Erythroblast (primary cell): ENCODE results near the gene MLIP.

Source experiments
- GATA1 ChIP-seq: IDR thresholded peaks from 2 replicates; pipeline ENCODE4 v1.6.1; 2011; ENCODE audit warnings: low read depth, mild to moderate bottlenecking, control low read depth, low read length, moderate library complexity
- POLR2A ChIP-seq: IDR thresholded peaks from 2 replicates; pipeline ENCODE4 v1.6.1; 2011; ENCODE audit warnings: mild to moderate bottlenecking, low read length

- no peak for TF ChIP-seq POLR2A
- TF ChIP-seq GATA1 = no peak
Observed at GRCh38 chr6:54140811-54141210, 29.6 kb downstream of the MLIP start.
